Adrenal gland (tissue), 12 donors: ENCODE results near the gene HEPN1. TPM values are rescaled to one million over a fixed set of nuclear protein-coding genes. Genes with fewer than 3 reads are reported as not detected.

Experiments
- polyA plus RNA-seq, 3 donors: library from polyadenylated mRNA; stranded (reverse); fragments of 200-250 nt in 2 of 3; fragments of 350-450 nt in 1 of 3; fragmentation: Illumina TruSeq in 1 of 3; extraction: RNeasy Lipid Tissue Mini Kit (QIAGEN cat#74804) in 1 of 3; gene quantifications; one replicate each; pipeline ENCODE4 v1.2.3, GENCODE V29; 2013 to 2014
- total RNA-seq, 9 donors: library from RNA; depleted of rRNA in 4 of 9; stranded (reverse); fragments of >200 nt in 4 of 9; fragments of 120-200 nt in 1 of 9; fragmentation: NEBNext Ultra II Directional in 1 of 9; extraction: Animal tissue kit (Norgen Biotek cat#: 25700) in 1 of 9; gene quantifications; one replicate each; pipeline versions ENCODE4 v1.1.0 to v1.2.4, GENCODE V29; 2013 to 2023
- donor health status: healthy with polysubstance abuse.
- donor health status: Bipolar disorder and iron deficiency.
- donor health status: DM: yes; HTN: yes; CAD: no.
- donor health status: DM: no; HTN: no; CAD: no.
- donor health status: DM: no; HTN: no; CAD: no.
- donor health status: DM: yes; HTN: yes; CAD: no.

The HEPN1 gene
- total and polyA plus RNA-seq, 12 donors, result 0.07 to 0.28 TPM; not detected in 10

Other genes starting within 250 kb of the HEPN1 start
- gene SIAE, start 245.5 kb upstream of the HEPN1 start, total RNA-seq, result 10 to 100 TPM in 8 of 9 donors, 1 to 10 TPM in 1; 6.4 to 50.0 (median 30.3) TPM
- gene SIAE, start 245.5 kb upstream of the HEPN1 start, polyA plus RNA-seq, result 10 to 100 TPM; 16.7 to 30.0 (median 16.7) TPM
- 1 to 10 TPM; 1.3 to 7.5 (median 2.8) TPM for gene SPA17, start 245.3 kb upstream of the HEPN1 start, total RNA-seq
- gene SPA17, start 245.3 kb upstream of the HEPN1 start, polyA plus RNA-seq, result 10 to 100 TPM in 1 of 3 donors, 1 to 10 TPM in 2; 7.4 to 14.8 (median 8.0) TPM
- gene NRGN, start 179.3 kb upstream of the HEPN1 start, total RNA-seq, result 1 to 10 TPM in 6 of 9 donors, under 1 TPM in 1, not detected in 2; 0.89 to 4.1 (median 3.3) TPM
- gene NRGN, start 179.3 kb upstream of the HEPN1 start, polyA plus RNA-seq, result 10 to 100 TPM in 1 of 3 donors, 1 to 10 TPM in 2; 5.1 to 10.9 (median 9.6) TPM
- gene VSIG2, start 167.0 kb upstream of the HEPN1 start, total RNA-seq, result 1 to 10 TPM in 1 of 9 donors, under 1 TPM in 4, not detected in 4; 0.11 to 1.4 (median 0.28) TPM
- gene VSIG2, start 167.0 kb upstream of the HEPN1 start, polyA plus RNA-seq, result 1 to 10 TPM in 1 of 3 donors, under 1 TPM in 2; 0.29 to 2.4 (median 0.67) TPM
- 10 to 100 TPM in 8 of 9 donors, 1 to 10 TPM in 1; 8.2 to 36.9 (median 29.3) TPM for gene ESAM, start 157.0 kb upstream of the HEPN1 start, total RNA-seq
- gene ESAM, start 157.0 kb upstream of the HEPN1 start, polyA plus RNA-seq, result 10 to 100 TPM; 17.1 to 31.2 (median 21.5) TPM
- gene MSANTD2, start 118.8 kb upstream of the HEPN1 start, total RNA-seq, result 10 to 100 TPM in 4 of 9 donors, 1 to 10 TPM in 5; 4.4 to 16.2 (median 6.4) TPM
- gene MSANTD2, start 118.8 kb upstream of the HEPN1 start, polyA plus RNA-seq, result 10 to 100 TPM in 2 of 3 donors, 1 to 10 TPM in 1; 7.1 to 16.8 (median 16.2) TPM
- 10 to 100 TPM in 6 of 9 donors, 1 to 10 TPM in 3; 5.8 to 60.1 (median 17.5) TPM for gene ROBO3, start 53.8 kb upstream of the HEPN1 start, total RNA-seq
- 10 to 100 TPM in 2 of 3 donors, 1 to 10 TPM in 1; 1.7 to 87.4 (median 64.3) TPM for gene ROBO3, start 53.8 kb upstream of the HEPN1 start, polyA plus RNA-seq
- gene ROBO4, start 21.4 kb upstream of the HEPN1 start, total RNA-seq, result 10 to 100 TPM in 8 of 9 donors, 1 to 10 TPM in 1; 5.7 to 40.7 (median 19.8) TPM
- gene ROBO4, start 21.4 kb upstream of the HEPN1 start, polyA plus RNA-seq, result 10 to 100 TPM in 2 of 3 donors, 1 to 10 TPM in 1; 4.6 to 31.0 (median 17.0) TPM
- 1 to 10 TPM in 1 of 9 donors, under 1 TPM in 5, not detected in 3; 0.06 to 2.3 (median 0.23) TPM for gene HEPACAM, start 16.8 kb downstream of the HEPN1 start, total RNA-seq
- 1 to 10 TPM in 1 of 3 donors, under 1 TPM in 2; 0.16 to 1.6 (median 0.24) TPM for gene HEPACAM, start 16.8 kb downstream of the HEPN1 start, polyA plus RNA-seq
- 1 to 10 TPM in 7 of 9 donors, under 1 TPM in 2; 0.78 to 4.9 (median 2.0) TPM for gene CCDC15, start 35.0 kb downstream of the HEPN1 start, total RNA-seq
- gene CCDC15, start 35.0 kb downstream of the HEPN1 start, polyA plus RNA-seq, result 1 to 10 TPM in 1 of 3 donors, under 1 TPM in 2; 0.47 to 3.7 (median 0.72) TPM
- 100 to 1,000 TPM in 7 of 9 donors, 10 to 100 TPM in 2; 15.3 to 389 (median 174) TPM for gene SLC37A2, start 144.1 kb downstream of the HEPN1 start, total RNA-seq
- gene SLC37A2, start 144.1 kb downstream of the HEPN1 start, polyA plus RNA-seq, result 100 to 1,000 TPM in 1 of 3 donors, 10 to 100 TPM in 2; 73.4 to 274 (median 75.9) TPM
- 10 to 100 TPM; 19.7 to 42.3 (median 26.9) TPM for gene TMEM218, start 192.4 kb downstream of the HEPN1 start, total RNA-seq
- gene TMEM218, start 192.4 kb downstream of the HEPN1 start, polyA plus RNA-seq, result 10 to 100 TPM; 19.3 to 38.7 (median 20.4) TPM
- gene PKNOX2, start 245.5 kb downstream of the HEPN1 start, total RNA-seq, result 10 to 100 TPM in 5 of 9 donors, 1 to 10 TPM in 4; 1.2 to 34.7 (median 10.7) TPM
- 1 to 10 TPM; 2.0 to 2.7 (median 2.0) TPM for gene PKNOX2, start 245.5 kb downstream of the HEPN1 start, polyA plus RNA-seq